ENCODE data around the gene BSN.
"Not testable (repeated sequence)": the region's sequence is repeated elsewhere in the genome, so short reads cannot be mapped to it uniquely, and the experiment has no call there.

BSN gene

DNA sequence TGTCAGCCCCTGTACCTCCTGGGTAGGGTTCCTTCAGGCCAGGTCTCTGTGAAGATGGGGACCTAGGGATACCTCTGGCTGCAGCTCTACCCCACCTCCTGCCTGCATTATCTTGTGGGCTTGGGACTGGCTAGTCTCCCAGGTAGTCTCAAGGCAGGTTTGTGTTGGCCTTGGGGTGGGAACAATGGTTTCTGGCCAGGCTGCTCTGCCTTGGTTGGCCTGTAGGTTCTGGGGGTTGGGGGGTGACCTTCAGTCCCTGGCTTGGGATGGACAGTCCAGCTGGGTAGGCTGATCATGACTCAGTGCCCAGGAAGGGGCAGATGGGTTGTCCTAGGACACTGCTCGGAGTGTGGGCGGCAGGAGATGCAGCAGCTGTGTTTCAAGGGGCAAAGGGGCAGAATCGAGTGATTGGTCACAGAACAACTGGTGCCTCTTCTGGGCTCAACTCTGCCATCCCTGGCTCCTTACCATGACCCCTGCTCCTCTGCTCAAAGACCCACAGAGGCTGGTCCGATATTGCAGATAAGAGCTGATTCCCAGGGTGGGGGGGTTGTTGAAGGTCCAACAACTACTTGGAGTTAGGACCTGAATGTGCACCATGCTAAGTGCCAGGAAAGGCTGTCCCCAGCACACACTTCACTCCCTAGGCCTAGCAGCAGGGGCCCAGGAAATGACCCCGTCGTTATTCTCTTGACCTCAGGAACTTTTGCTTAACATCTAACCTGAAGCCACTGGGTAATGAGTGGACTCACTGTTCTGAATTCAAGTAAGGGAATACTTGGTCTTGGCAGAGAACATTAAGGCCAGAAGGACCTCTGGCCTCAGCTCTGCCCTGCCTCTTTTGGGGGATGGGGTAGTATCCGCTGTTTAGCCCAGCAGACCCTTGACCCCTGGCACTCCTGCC lies 18.1 kb upstream of the BSN start:
- DNase-seq, result peak; percentile 15

DNA sequence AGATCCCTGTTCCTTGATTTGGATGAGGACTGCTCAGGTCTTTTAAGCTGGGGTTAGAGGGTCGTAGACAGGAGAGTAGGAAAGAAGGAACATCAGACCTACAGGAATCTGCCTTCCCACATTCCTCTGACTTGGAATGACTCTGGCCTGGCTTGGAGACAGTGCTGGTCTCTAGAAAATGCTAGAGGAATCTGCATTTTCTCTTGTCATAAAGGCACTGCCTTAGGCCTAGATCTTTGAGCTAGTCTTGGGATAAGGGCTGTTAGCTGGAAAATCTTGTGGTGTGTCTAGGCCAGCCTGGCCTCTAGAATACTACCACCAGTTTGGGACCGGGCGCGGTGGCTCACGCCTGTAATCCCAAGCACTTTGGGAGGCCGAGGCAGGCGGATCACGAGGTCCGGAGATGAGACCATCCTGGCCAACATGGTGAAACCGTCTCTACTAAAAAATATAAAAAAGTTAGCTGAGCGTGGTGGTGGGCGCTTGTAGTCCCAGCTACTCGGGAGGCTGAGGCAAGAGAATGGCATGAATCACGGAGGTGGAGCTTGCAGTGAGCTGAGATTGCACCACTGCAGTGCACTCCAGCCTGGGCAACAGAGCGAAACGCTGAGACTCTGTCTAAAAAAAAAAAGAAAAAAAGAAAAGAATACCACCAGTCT lies 17.3 kb upstream of the BSN start:
- no peak for DNase-seq

DNA sequence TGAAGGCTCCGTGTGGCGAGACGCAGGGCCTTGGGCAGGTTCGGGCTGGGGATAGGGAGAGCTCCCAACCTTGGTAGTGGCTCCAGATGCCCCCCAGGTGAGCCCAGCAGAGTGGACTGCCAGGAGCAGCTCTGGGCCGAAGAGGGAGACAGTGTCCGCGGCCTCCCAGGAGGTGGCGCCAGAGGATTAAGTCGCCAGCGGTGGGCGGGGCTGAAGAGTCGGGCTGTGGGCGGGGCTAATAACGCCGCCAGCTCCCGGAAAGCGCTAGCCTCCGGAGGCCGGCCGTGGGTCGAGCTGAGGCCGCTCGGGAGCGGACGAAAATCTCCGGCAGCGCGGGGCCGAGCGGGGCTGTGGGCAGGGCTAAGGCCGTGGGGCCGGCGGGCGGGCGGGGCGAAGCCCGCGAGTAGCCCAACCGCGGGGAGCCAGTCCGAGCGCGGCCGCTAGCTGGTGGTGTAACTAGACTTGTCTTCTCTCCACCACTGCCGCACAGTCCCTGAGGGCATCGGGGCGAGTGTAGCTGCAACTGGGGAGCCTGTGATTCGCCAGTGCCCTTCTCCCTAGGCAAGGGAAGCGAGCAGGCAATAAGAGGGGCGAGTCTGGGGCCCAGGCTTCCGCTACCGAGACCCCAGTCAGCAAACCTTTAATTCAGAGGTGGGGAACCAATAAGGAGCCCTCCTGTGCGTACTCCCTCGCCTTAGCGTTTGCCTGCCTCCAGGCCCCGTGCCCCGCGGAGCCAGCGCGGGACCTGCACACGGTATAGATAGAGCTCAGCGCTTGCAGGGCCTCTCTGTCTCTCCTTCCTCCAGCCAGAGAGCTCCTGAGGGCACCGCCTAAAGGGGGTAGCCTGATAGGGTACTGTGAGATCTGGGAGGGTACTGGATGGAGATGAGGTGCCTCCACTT lies 14.4 kb upstream of the BSN start:
- peak; percentile 91 for DNase-seq

DNA sequence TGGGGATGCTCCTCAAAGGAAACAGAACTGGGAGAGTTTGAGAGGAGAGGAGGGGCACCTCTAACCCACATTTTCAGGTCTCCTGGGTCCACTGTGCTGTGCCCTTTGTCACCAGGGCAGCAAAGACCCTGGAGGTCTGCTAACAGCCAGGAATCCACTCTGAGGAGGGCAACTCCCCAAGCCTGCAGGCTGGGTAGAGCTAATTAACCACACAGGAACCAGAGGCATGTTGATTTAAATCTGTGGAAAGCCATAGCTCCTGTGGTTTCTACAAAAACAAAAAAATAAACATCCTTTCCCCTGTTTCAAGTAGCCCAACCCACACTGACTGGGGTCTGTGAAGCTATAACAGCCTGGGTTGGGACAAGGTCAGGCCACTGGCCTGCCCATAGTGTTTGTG lies 2.2 kb upstream of the BSN start:
- no peak for DNase-seq

DNA sequence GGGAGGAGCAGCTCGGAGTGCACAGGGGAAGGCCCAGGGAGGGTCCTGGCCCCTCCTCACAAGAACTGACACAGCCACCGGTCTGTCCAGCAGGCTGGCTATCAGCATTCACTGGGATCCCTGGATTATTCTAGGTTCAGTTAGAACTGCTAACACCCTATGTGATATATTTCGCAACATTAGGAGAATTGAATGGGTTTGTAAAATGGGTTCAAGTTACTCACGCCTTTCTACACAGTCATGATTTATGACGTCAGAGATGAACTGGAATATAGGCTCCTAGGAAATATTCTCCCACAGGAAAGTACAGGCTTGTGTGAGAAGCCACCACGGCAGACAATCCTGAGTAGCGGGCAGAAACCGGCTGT lies 969 bp upstream of the BSN start:
- DNase-seq, result peak; percentile 52

DNA sequence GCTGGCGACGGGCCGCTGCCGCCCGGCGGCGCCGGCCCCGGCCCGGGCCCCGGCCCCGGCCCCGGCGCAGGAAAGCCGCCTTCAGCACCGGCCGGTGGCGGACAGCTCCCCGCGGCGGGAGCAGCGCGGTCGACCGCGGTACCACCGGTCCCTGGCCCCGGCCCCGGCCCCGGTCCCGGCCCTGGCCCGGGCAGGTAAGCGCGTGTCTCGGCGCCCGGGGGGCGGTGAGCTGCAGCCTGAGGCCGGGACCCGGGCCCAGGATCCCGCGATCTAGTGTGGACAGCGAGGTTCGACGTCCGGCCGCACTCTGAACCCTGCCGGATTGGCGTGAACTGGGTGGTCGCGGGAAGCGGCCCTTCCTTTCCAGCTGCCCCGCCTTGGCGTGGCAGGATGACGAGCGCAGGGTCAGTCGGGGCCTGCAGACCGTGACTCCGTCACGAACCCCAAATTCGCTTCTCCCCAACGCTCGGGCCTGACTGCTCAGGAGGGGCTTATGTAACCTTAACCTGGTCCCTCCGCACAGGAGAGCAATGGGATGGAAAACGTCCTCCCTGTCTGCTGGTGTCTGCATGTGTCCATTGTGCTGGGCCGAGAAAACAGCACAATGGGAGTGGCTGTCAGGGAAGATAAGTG lies 472 bp downstream of the BSN start:
- DNase-seq, result no peak

DNA sequence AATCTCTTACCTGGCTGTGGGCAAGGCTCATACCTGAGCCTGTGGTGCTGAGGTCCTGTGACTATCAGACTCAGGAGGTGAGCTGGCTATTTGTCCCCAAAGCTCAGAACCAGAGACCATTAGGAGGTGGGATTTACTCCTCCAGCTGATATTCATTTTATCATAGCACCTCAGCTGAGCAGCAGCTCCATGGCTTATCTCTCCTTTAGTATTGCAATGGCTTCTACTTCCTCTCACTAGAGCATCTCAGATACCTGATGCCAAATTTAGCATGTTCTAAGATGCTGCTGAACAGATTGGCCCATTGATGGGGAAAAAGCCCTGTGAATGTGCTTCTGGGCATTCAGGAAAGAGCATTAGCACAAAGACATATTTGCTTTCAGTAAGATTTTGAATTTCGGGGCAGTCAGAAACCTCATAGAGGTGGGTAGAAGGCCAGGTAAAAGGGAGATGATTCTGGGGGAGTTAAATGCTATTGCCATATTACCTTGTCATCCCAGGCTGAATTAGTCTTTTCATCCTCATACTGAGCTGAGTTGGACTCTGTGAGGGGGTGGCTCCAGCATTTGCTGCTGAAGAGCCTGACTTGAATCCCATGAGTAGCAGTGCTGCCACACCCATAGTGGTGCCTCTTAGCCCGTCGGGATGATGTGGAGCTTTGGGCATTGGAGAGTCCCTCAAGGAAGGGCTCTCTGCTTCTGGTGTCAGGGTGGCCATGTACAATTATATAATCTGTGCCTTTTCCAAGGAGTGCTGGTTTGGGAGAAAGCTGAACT lies 2.4 kb downstream of the BSN start:
- no peak for DNase-seq

DNA sequence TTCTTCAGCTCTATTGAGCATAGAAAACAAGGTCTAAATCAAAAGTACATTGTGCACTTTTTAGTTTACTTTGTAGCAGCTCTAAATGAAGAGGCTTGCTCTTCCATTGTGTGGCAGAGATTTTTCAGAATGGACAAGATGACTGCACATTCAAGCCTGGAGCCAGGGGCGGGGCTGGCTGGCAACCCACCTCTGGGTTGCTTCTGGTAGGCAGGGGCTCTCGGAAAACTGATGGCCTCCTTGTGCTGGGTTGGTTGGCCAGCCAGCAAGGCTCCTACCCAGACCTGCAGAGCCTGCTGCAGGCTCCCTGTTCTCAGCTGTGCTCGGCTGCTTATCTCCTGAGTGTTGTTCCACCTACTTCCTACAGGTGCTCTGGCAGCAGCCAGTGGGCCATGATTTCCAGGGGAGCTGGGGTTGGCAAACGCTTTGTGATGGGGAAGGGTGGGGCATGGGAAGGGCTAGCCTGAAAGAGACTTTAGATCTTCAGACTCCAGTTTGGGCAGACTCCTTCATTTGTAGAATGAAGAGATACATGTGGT lies 8.8 kb downstream of the BSN start:
- no peak for DNase-seq

DNA sequence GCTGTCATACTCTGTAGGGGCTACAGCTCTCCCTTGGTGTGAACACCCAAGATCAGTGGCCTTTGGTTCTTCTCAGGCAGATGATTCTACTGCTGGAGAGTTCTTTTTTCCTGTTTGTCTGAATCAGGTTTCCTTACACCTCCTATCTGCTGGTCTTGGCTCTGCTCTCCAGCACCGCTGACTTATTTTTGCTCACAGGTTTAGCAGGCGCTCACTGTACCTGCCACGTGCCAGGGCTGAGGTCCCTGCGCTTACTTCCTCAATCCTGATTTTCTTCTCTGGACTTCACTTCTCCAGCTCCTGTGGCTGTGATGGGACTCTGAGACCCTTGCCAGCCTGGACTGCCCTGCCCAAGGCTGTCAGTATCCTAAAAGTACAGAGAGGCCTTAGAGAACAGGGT lies 9.5 kb downstream of the BSN start:
- DNase-seq, result no peak

DNA sequence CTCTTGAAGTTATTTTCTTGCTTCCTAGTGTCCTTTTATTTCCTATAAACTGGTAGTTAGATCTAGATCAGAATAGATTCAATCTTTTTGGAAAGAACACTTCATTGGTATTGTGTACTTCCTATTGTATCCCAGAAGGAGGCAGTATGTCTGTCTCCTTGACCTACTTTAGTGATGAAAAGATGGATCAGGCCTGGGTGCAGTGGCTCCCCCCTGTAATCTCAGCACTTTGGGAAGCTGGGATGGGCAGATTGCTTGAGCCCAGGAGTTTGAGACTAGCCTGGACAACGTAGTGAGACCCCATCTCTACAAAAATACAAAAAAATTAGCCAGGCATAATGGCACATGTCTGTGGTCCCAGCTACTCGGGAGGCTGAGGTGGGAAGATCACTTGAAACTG lies 12.0 kb downstream of the BSN start:
- DNase-seq, result peak; percentile 15

DNA sequence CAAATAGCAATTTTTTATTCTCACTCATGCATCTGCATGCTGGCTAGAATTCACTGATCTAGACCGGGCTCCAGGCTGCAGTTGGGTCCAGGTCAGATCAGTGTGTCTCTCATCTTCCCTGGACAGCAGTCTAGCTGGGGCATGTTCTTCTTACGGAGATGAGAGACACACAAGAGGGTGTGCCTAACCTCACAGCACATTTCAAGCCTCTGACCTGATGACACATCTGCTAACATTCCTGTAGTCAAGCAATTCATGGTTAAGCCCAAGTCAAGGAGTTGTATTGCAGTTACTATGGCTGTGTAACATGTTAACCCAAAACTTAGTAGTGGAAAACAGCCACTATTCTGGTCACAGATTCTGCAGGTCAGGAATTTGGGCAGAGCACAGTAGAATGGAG lies 13.1 kb downstream of the BSN start:
- no peak for DNase-seq

DNA sequence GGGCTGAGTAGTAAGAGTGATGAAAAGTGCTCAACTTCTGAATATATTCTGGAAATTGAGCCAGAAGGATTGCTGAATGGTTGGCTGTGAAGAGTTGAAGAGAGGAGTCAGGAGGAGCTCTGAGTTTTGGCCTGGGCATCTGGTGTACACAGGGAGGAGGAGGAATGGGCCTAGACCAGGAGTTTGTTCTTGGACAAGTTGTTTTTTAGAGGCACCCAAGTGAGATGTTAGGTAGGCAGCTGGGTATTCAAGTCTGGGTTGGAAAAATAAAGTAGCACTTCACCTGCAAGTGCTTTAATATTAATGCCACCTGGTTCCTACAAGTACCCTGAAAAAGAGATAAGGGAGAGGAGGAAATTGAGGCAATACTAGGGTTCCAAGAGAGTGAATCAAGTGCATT lies 14.7 kb downstream of the BSN start:
- no peak for DNase-seq

DNA sequence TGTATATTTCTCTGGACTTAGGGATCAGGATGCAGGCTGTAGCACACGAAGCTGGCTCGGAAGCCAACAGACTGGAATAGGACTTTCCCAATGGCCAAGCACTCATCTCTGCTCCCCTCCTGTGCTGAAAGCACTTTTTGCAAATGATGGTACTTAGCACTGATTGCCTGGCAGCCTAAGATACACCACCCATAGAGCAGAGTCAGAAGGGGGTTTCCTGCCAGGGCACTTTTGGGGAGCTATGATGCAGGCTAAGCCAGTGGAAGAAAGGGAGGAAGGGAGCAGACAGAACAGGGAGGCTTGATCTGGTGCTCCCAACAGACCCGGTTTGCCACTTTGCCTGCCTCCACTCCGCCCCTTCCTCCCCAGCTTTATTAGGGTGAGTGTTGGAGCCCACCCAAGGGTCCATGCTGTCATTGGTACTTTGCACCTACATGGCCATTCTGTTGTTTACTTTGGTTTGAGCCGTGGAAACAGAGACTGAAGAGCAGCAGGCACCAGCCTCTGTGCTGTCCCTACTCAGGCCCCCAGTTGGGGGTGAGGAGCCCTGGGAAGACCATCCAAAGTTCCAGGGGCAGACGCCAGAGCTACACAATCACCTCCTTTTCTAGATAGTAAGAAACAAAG lies 15.9 kb downstream of the BSN start:
- no peak for DNase-seq

DNA sequence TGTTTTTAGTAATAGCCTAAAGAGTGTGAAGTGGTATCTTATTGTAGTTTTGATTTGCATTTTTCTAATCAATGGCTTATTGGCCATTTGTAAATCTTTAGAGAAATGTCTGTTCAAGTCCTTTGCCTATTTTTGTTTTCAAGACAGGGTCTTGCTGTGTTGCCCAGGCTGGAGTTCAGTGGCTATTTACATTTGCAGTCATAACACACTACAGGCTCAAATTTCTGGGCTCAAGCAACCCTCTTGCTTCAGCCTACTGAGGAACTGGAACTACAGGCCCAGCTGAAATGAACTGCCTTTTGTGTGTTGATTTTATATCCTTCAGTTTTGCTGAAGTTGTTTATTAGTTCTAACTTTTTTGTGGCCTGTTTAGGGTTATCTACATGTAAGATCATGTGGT lies 27.9 kb downstream of the BSN start:
- no peak for DNase-seq

DNA sequence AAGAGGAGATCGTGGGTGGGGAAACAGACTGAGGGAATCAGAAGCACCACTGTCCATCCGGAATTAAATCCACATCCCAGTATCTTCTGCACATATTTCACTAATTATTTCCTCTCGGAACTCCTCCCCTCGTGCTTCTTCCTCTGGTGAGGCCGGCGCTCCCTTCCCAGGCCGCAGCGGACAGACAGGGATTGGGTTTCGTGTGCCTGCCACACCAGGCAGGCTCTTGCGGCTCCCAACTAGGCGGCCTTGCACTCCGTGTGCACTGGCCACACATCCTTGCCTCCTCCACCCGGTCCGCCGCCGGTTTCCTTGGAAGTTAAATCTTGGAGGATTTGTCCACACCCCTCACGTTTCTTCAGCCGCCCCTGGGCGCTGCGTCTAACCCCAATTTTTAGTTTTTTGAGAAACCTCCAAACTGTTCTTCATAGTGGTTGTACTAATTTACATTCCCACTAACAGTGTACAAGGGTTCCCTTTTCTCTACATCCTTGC lies 31.0 kb downstream of the BSN start:
- not testable (repeated sequence) for DNase-seq

DNA sequence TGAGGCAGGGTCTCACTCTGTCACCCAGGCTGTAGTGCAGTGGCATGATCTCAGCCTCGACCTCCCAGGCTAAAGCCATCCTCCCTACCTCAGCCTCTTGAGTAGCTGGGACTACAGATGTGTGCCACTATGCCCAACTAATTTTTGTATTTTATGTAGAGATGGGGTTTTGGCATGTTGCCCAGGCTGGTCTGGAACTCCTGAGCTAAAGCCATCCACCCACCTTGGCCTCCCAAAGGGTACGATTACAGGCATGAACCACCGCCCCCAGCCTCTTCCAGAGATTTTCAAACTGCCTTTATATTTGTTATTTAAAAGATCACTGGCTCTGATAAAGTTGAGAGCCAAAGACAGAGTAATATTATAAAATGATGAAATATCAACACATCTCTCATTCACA lies 37.3 kb downstream of the BSN start:
- no peak for DNase-seq

DNA sequence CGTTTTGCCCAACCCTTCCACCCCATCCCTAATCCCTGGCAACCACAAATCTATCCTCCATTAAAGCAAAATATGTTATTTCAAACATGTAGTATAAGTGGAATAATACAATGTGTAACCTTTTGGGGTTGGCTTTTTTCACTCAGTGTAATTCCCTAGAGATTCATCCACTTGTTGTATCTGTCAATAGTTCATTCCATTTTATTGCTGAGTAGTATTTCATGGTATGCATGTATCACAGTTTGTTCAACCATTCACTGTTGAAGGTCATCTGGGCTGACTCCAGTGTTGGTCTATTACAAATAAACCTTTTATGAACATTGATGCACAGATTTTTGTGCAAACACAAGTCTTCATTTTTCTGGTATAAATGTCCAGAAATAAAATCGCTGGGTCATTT lies 38.8 kb downstream of the BSN start:
- peak; percentile 25 for DNase-seq

DNA sequence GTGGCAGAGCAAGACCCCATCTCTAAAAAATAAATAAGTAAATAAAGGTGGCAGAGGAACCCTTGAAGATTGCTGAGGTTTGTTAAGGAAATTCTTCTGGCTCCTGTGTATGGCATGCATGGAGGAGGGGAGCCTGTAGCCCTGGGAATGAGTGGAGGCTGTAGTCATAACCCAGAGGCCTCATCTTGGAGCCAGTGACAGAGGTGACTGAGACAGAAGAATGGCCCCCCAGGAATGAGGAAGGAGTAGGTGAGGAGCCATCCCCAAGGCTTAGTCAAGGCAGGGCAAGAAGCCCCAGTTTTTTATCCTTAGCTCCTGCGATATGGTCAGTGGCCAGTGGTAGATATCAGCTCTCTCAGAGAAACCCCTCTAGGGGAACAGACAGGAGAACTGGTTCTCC lies 46.5 kb downstream of the BSN start:
- DNase-seq, result no peak

DNA sequence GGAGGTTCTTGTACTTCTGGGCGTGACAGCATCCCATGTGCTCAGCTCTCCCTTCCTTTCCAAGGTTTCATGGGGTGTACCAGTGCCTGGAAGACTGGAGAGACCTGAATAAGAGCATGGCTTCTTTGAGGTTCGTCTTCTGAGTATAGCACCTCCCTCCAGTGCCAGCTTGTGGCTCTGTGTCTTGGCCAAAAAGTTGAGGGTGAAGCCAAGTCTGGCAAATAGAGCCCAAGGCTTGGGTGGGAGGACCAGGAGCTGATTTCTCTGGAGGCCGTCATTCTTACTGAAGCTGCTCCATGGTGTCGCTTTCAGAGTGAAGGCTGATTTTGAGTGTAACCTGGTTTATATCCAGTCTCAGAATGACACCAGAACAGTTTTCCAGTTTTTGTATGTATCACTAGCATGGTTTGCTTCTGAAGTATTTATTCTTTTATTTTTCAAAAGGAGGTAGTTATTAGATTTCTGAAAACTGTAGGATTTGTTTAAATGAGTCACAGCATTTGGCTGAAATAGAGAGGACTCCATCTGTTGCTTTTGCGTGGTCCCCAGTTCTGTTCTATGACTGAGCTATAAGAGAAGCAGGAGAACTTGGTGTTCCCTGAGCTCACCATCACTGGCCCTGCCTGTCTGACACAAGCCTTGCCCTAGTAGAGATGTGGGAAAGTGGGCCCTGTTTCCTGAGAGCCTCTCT lies 47.2 kb downstream of the BSN start:
- DNase-seq, result no peak

DNA sequence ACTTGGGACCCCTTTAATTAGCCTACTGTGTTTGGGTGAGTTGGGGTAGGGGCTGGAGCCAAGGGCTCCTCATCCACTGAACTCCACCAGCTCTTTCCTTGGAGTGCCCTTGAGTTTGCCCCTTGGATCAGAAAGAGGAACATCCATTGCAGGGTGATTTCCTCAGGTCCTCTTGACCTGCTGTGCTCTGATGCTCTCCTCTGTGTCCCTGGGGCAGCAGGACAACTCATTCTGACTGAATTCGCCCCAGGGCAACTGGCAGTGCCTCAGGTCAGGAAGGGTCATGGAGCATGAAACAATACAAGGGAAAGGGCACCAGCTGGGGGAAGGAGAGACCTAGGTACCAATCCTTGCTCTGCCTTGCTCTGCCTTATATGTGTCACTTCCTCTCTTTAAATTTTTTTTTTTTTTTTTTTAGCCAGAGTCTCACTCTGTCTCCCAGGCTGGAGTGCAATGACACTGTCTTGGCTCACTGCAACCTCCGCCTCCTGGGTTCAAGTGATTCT lies 47.8 kb downstream of the BSN start:
- no peak for DNase-seq
